ENCODE results near the gene NHEJ1.

The NHEJ1 gene

GRCh38 chr2:219163156-219163555 lies 2.5 kb upstream of the NHEJ1 start:
- DNase-seq, result no peak

GRCh38 chr2:219161097-219161496 lies 482 bp upstream of the NHEJ1 start:
- DNase-seq, result no peak

GRCh38 chr2:219159771-219160185 lies 837 bp downstream of the NHEJ1 start:
- DNase-seq, result no peak

DNA sequence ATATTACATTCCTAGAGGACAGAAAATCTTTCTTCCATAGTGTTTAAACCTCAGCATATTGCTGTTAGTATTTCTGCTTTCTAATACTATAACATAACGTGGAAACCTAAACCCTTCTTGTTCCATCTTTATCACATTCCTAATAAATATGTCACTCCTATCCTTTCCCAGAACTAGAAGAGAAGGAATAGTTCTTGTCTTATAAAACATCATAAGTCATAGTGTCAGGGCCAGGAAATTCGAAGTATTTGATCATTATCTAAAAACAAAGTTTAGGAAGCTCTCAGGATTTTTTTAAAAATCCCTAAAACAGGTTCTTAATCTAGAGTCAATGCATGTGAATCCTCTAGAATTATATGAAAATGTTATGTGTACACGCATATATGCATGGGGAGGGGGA lies 2.0 kb downstream of the NHEJ1 start:
- DNase-seq, result no peak

DNA sequence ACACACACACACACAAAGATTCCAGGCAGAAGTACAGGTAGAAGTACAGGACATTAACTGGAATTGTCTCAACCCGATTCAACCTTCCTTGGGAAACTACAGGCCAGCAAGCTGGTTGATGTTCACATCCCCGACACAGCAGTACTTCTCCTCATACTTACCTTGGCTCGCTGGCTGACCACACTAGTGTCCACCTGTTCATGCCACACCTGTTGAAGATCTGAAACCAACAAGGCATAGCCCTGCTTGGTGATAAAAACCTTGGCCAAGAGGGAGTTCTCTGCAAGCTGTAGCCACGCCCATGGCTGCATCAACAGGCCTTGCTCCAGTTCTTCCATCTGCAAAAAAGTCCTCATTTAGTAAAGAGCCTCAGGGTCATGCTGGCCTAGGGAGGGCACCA lies 2.6 kb downstream of the NHEJ1 start:
- DNase-seq, result no peak

DNA sequence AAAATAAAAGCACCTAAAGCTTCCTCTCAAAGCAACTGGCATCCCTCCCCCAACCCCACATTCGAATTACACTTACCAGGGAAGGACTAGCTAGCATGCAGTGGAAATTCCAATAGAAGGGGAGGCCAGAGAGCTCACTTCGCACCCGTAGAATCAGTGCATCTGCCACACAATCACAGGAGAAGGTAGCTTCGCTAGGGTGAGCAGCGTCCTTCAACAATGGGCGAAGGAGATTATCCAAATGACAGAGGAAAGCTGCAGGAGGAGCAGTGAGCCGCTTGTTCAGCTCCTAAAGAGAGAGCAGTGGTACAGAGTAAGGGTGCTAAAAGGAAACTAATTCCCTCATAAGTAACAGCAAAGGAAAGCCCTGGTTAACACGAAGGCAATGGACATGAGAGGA lies 3.2 kb downstream of the NHEJ1 start:
- DNase-seq, result no peak

- peak; percentile 40 for DNase-seq
Observed at GRCh38 chr2:219155054-219155644, 5.5 kb downstream of the NHEJ1 start.

DNA sequence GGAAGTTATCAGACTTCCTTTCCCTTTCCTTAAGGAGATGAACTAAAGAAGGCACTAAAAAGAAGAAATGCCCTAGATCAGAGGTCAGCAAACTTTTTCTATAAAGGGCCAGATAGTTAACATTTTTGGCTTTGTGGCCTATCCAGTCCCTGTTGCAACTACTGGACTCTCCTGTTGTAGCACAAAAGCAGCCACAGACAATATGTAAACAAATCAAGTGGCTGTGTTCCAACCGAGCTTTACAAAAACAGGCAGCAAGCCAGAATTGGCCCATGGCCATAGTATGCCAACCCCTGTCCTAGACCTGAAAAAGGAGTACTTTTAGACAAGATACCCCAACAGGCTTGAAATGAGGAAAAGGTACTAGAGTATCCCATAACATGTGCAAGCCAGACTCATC lies 10.9 kb downstream of the NHEJ1 start:
- no peak for DNase-seq

DNA sequence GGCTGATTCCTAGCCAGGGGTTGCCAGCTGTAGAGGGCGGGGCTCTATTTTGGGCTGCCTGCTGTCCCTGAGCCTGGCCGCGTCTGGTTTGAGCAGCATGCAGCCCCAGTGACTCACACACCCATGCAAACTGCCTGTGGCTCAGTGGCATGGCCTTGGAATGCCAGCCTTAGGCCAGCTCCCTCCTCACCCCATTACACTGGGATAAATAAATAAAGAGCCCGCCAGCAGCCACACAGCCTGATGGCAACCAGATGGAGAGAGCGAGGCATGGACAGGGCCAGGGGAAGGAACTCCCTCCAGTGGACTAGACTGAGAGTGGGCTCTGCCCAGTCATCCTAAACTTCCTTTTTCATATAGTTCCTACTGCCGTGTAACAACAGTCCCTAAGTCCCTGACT lies 18.3 kb downstream of the NHEJ1 start:
- no peak for DNase-seq

DNA sequence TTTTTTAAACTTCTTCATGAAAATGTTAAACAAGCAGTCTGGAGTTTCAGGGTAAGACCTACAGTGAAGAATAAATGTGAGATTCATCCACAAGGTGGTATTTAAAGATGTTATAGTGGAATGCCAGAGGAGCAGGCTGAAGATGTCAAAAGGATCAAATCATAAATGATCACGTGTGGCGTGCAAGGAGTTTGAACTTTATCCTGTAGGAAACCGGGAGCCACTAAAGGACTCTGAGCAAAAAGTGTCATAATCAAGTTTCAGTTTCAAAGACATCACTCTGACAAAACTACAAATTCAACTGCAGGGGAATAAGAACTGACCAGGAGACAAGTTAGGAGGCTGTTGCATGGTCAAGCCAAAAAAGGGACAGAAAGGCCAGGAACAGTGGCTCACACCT lies 19.9 kb downstream of the NHEJ1 start:
- no peak for DNase-seq

- no peak for DNase-seq
Observed at GRCh38 chr2:219133976-219134375, 26.6 kb downstream of the NHEJ1 start.

DNA sequence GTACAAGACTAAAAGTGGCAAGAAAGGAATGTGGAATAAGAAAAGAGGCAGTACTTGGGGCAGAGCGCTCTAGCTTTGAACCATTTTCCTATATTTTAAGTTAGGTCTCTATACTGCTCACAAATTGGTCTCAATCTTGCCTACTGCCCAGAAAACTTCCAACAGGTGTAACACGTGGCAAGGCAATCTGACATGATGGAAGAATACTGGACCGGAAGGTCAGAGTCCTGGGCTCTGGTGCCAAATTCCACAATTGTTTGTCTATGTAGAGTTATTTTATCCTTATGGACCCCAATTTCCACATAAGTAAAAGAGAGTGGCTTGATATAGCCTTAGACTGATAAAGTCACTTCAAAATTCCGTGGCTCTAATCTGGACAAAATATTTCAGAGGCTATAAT lies 28.9 kb downstream of the NHEJ1 start:
- DNase-seq, result no peak

- DNase-seq, result no peak
Observed at GRCh38 chr2:219131327-219131726, 29.3 kb downstream of the NHEJ1 start.

GRCh38 chr2:219129589-219129988 lies 31.0 kb downstream of the NHEJ1 start:
- DNase-seq, result no peak

GRCh38 chr2:219128396-219128795 lies 32.2 kb downstream of the NHEJ1 start:
- no peak for DNase-seq

- DNase-seq, result no peak
Observed at GRCh38 chr2:219127037-219127635, 33.5 kb downstream of the NHEJ1 start.

DNA sequence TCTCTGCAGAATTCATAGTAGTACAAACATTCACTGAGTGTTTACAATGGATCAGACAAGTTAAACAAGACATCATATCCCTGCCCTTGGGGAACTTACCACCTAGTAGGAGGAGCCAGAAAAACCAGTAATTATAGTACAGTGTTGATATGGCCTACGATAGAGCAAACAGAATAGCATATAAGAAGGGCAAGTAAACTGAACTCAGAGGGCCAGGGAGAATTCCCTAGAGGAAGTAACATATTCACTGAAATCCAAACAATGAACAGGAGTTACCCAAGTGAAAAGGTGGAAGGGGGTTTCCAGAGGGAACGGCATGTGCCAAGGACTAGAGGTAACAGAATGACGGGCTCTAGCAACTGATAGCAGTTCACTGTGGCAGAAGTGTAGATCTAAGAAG lies 34.1 kb downstream of the NHEJ1 start:
- DNase-seq, result no peak

GRCh38 chr2:219125886-219126270 lies 34.7 kb downstream of the NHEJ1 start:
- no peak for DNase-seq

DNA sequence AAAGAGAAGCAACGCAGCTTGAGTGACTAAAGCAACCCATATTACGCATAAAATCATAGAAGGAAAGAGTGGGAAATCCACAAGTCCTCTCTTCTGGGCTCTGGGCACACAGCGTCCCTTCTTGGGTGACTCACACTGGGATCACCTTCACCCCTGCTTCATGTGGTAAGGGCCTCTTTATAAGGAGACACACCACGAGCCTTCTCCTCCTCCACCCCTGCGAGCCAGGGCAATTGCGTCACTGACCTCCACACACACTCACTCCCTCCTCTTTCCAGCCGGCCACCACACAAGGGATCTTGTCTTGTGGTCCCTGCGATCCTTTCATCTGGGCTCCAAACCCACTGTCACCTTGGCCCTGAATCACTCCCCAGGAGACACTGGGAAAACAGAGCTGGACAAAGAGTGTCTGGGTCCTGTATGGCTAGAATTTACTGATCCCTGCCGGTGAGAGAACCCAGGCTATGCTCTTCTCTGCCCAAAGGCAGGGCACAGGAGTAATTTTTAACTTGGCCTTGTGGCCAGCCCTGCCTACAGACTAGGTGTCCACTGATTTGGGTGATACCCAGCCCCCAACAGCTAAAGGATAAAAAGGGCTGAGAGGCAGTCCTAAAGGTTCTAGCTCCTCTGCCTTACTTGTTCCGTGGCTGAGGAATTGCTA lies 35.3 kb downstream of the NHEJ1 start:
- DNase-seq, result peak; percentile 28

- DNase-seq, result peak; percentile 5
Observed at GRCh38 chr2:219124381-219125110, 36.1 kb downstream of the NHEJ1 start.

- DNase-seq, result no peak
Observed at GRCh38 chr2:219123356-219124135, 37.1 kb downstream of the NHEJ1 start.

DNA sequence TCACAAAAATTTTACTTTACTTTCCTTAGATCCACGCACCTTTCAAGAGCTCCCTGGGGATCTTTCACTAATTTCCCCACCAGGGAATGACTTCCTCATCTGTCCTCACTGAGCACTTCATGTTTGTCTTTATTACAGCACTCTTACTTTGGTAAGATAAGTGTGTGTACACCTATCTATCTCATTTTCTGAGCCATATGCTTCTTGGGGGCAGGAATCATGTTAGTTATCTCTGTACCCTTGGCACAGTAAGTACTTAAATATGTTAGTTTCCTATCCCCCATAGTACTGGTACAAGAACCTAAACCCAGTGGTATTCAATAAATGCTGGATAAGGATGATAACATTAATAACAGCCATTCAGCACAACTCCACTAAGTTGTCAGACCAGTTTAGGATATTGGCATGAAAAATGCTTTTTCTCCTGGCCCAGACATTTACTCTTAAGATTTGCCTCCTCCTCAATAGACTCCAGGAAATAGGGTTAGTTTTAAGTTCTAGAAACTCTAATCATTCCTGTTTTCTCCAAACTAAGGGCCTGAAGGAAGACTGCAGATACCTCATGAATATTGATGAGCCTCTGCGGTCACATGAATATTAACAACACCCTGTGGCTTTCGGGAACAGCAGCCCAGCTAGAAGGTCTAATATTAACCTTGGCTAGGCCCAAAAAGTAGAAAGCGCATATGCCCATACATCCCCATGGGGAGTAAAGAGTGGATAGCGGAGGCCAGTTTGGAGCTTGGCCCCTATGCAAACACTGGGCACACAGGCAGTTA lies 38.2 kb downstream of the NHEJ1 start:
- no peak for DNase-seq

All from activated CD4-positive, alpha-beta T cell treated with anti-CD3 and anti-CD28 coated beads for 48 hours (primary cell).